Measurements from ENCODE around the gene ISL2. TPM values are rescaled to one million over a fixed set of nuclear protein-coding genes. Genes with fewer than 3 reads are reported as not detected.
A peak's percentile ranks its signal among the peaks of the same experiment; 100 is the strongest.

ISL2 gene
- total RNA-seq, 1 experiment from 2014 or later, result 3.6 TPM

GRCh38 chr15:76346669-76347481, 10.3 kb downstream of the ISL2 start:
- Histone ChIP-seq H3K36me3 (peaks cover 3% of the 10 kb centered on the region; the same call in 1 of the 2 replicates), H3K9me3 (no peaks in the 10 kb centered on the region), H3K27me3 (no peaks in the 10 kb centered on the region), H3K4me3 (peak overlapping the region; percentile 41)
- DNase-seq, result no peak

GRCh38 chr15:76347482-76348055, 11.0 kb downstream of the ISL2 start:
- peaks cover 3% of the 10 kb centered on the region; the same call in 1 of the 2 replicates for H3K36me3 ChIP-seq

DNA sequence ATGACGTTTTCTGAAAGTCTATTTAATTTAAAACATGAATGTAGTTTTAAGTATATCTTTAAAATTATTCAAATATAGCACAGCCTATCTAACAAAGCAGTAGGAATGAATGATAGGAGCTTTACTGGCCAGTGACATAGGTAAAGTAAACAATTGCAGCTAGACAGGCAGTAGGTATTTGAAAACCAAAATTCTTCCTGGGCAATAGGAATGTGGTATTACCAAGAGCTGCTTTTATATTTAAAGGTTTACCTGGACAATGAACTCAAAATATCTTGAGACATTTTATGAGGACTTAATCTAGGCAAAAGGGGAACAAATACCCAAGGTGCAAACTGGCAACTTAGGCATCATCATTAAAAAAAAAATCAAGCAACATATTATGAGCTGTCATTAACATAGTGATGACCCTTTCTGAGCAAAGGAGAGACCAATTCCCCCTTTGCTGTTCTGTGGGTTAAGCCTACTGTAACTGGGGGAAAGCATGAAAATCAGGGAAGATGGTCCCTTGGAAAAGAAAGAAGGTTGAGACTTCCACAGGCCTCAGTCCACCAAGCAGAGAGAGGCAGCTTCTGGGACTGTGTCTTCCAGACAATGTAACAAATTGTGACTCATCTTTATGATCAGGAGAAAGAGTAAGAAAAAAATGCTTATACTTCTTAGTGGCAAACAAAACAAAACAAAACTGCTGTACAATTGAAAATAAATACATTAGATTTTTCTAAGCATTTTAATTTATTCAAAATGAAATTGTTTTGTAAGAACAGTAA, 12.9 kb downstream of the ISL2 start:
- DNase-seq, result no peak
- H3K36me3 ChIP-seq, result peaks cover 3% of the 10 kb centered on the region; the same call in 1 of the 2 replicates
- H3K4me3 ChIP-seq, result no peak overlapping the region
- H3K27me3 ChIP-seq, result no peaks in the 10 kb centered on the region
- H3K9me3 ChIP-seq, result no peaks in the 10 kb centered on the region

More at GRCh38 chr15:76347482-76348055, 11.0 kb downstream of the ISL2 start:
- no peaks in the 10 kb centered on the region for H3K27me3 ChIP-seq
- H3K4me3 ChIP-seq, result no peak overlapping the region; the same call in 1 of the 2 replicates
- DNase-seq, result no peak
- H3K9me3 ChIP-seq, result no peaks in the 10 kb centered on the region

DNA sequence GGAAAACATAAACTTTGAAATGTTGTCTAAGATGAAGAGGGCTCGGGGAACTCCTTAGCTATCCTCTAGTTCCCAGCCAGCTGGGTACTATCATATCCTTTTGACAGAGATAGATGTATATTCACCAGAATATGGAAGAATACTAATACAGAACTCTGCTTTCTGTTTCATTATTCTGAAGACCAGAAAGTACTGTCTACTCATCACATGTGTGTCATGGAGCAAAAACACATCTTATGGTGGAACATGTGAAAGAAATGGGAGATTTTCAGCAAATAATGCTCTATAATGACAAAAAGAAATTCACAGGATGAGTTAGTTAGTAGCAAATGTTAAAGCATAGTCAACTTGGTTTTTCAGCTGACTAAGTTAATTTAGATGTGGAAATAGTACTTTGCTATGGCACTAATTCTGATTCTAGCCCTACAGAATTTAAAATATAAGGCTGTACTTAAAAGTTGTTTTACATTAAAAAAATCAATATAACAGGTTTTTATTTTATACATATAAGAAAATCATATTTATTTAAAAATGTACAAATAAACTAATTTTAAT, 16.5 kb downstream of the ISL2 start:
- DNase-seq, result no peak
- Histone ChIP-seq H3K27me3 (no peaks in the 10 kb centered on the region), H3K36me3 (peaks cover 2% of the 10 kb centered on the region; the same call in 1 of the 2 replicates), H3K4me3 (no peak overlapping the region), H3K9me3 (no peaks in the 10 kb centered on the region)

- no peaks in the 10 kb centered on the region for H3K27me3 ChIP-seq
- no peak overlapping the region for H3K4me3 ChIP-seq
- H3K9me3 ChIP-seq, result no peaks in the 10 kb centered on the region
- no peak for DNase-seq
- no peaks in the 10 kb centered on the region for H3K36me3 ChIP-seq
These were observed 17.3 kb downstream of the ISL2 start for GRCh38 chr15:76353903-76354302.

DNA sequence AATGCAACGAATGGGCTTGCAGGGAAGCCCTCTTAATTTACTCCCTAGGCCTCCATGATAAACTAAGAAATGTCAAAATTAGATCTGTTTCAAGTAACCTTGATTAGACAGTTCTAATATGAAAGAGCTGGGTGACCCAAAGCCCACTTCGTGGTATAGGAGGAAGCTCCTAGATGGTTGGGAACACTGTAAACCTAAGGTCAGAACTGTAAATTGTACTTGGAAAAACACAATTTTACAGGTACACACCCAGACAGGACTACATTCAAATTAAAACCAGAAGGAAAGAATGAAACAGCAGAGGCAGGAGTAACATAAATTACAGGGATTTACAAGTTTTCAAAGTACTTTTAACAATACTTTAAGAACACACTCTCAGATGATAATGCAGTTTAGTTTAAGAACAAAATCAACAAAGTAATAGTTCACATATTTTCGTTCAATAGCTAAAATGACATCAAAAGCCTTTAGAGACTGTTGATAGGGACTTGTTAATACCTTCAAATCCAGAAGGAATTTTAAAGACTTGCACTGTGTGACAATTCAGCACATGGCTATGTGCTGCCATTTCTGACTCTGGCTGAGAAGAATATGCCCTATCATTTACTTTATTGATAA, 18.4 kb downstream of the ISL2 start:
- no peak for DNase-seq
- Histone ChIP-seq H3K36me3 (no peaks in the 10 kb centered on the region), H3K27me3 (no peaks in the 10 kb centered on the region), H3K9me3 (no peaks in the 10 kb centered on the region), H3K4me3 (no peak overlapping the region)

GRCh38 chr15:76358453-76358852, 21.9 kb downstream of the ISL2 start:
- Histone ChIP-seq H3K27me3 (no peaks in the 10 kb centered on the region), H3K36me3 (no peaks in the 10 kb centered on the region), H3K9me3 (no peaks in the 10 kb centered on the region), H3K4me3 (no peak overlapping the region)
- no peak for DNase-seq

- Histone ChIP-seq H3K9me3 (no peaks in the 10 kb centered on the region), H3K4me3 (no peak overlapping the region), H3K36me3 (no peaks in the 10 kb centered on the region), H3K27me3 (no peaks in the 10 kb centered on the region)
- DNase-seq, result no peak
These were observed 22.6 kb downstream of the ISL2 start for GRCh38 chr15:76359152-76359551.

- DNase-seq, result peak; percentile 73
- H3K36me3 ChIP-seq, result no peaks in the 10 kb centered on the region
- H3K27me3 ChIP-seq, result no peaks in the 10 kb centered on the region
- no peaks in the 10 kb centered on the region for H3K9me3 ChIP-seq
- no peak overlapping the region for H3K4me3 ChIP-seq
These were observed 23.8 kb downstream of the ISL2 start for GRCh38 chr15:76360416-76360815.

GRCh38 chr15:76363251-76363650, 26.7 kb downstream of the ISL2 start:
- Histone ChIP-seq H3K9me3 (no peaks in the 10 kb centered on the region), H3K27me3 (no peaks in the 10 kb centered on the region), H3K36me3 (no peaks in the 10 kb centered on the region), H3K4me3 (no peak overlapping the region)
- DNase-seq, result no peak

- H3K9me3 ChIP-seq, result no peaks in the 10 kb centered on the region
- DNase-seq, result no peak
- no peak overlapping the region for H3K4me3 ChIP-seq
- H3K27me3 ChIP-seq, result no peaks in the 10 kb centered on the region
- H3K36me3 ChIP-seq, result no peaks in the 10 kb centered on the region
These were observed 30.1 kb downstream of the ISL2 start for GRCh38 chr15:76366714-76367113.

DNA sequence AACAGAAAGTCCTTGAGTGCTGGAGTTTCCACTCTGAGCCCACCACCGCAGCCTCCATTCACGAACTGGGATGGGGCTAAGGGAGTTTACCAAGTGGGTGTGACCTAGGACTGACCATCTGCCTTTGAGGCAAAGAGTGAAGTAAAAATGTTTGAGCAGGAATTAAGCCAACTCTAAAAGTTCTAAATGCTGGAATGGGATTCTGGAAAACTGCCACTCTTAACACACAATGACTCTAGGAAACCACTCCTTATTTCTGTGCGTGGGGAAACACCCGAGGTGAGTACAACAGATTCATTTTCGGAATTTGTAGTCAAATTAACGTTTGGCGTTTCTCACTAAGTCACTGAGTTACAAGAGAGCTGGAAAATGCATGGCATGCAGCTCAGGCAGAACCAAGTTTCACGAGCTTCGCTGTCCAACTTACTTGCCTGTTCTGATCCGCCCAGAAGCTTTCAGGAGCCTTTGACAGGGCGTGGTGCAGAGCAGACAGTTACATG, 31.6 kb downstream of the ISL2 start:
- H3K4me3 ChIP-seq, result no peak overlapping the region
- DNase-seq, result no peak
- no peaks in the 10 kb centered on the region for H3K27me3 ChIP-seq
- H3K9me3 ChIP-seq, result no peaks in the 10 kb centered on the region
- no peaks in the 10 kb centered on the region for H3K36me3 ChIP-seq

- DNase-seq, result no peak
- Histone ChIP-seq H3K36me3 (no peaks in the 10 kb centered on the region; the same call in 1 of the 2 replicates), H3K4me3 (no peak overlapping the region), H3K9me3 (no peaks in the 10 kb centered on the region), H3K27me3 (no peaks in the 10 kb centered on the region)
These were observed 39.5 kb downstream of the ISL2 start for GRCh38 chr15:76376029-76376428.

- Histone ChIP-seq H3K36me3 (no peaks in the 10 kb centered on the region; the same call in 1 of the 2 replicates), H3K9me3 (no peaks in the 10 kb centered on the region), H3K4me3 (no peak overlapping the region), H3K27me3 (no peaks in the 10 kb centered on the region)
- DNase-seq, result no peak
These were observed 40.2 kb downstream of the ISL2 start for GRCh38 chr15:76376816-76377215.

- no peaks in the 10 kb centered on the region for H3K9me3 ChIP-seq
- H3K27me3 ChIP-seq, result no peaks in the 10 kb centered on the region
- H3K36me3 ChIP-seq, result no peaks in the 10 kb centered on the region; the same call in 1 of the 2 replicates
- DNase-seq, result no peak
- H3K4me3 ChIP-seq, result no peak overlapping the region
These were observed 40.6 kb downstream of the ISL2 start for GRCh38 chr15:76377217-76377616.

DNA sequence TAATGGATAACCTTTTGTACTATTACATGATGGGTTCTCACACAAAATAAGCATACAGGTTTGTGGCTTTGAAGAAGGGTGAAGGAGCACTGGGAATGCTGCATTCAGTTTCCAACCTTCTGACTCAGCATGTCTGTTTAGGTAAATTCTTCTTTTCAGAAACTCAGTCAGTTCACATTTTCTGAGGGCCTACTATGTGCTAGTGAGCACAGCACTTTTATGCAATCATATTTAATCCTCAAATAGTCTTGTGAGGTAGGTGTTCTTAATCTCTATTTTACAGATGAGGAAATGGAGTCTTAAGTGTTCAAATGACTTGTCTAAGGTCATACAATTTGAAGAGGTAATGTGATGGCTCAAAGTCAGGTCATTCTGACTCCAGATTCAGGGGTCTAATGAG, 41.2 kb downstream of the ISL2 start:
- Histone ChIP-seq H3K36me3 (no peaks in the 10 kb centered on the region; the same call in 1 of the 2 replicates), H3K9me3 (no peaks in the 10 kb centered on the region), H3K4me3 (no peak overlapping the region), H3K27me3 (no peaks in the 10 kb centered on the region)
- no peak for DNase-seq

Data from MG63 (cell line).